Urinary bladder (tissue), 4 donors: ENCODE results near the gene MRPL37. TPM values are rescaled to one million over a fixed set of nuclear protein-coding genes. Genes with fewer than 3 reads are reported as not detected.
"Not testable (repeated sequence)": the region's sequence is repeated elsewhere in the genome, so short reads cannot be mapped to it uniquely, and the experiment has no call there.

ENCODE experiments used
- DNase-seq: peaks from one replicate; pipeline ENCODE4 v3.0.0-alpha.2; 2015; ENCODE audit errors: extremely low spot score
- H3K27ac ChIP-seq: one replicate; pipeline ENCODE4 v1.5.1; 2013; ENCODE audit warnings: low read depth, mild to moderate bottlenecking, moderate library complexity
- H3K36me3 ChIP-seq: one replicate; pipeline ENCODE4 v1.6.1; 2013; ENCODE audit warnings: mild to moderate bottlenecking, moderate library complexity; ENCODE audit not compliant: insufficient read depth
- H3K4me1 ChIP-seq: one replicate; pipeline ENCODE4 v1.6.1; 2013; ENCODE audit warnings: mild to moderate bottlenecking, moderate library complexity; ENCODE audit not compliant: insufficient read depth
- H3K4me3 ChIP-seq: one replicate; pipeline ENCODE4 v1.5.1; 2013; ENCODE audit warnings: low read depth, low read length
- WGBS: extraction: QIAGEN DNeasy Blood & Tissue Kit; methylation state at CpG from one replicate; pipeline ENCODE4 v1.1.7; 2013; 5-methylcytosine and 5-hydroxymethylcytosine counted together
- polyA plus RNA-seq: library from polyadenylated mRNA; stranded (reverse); fragments of 200-250 nt; gene quantifications from one replicate; pipeline ENCODE4 v1.2.3, GENCODE V29; 2013
- total RNA-seq: library from RNA; depleted of rRNA; stranded (reverse); fragments of >200 nt; gene quantifications from one replicate; pipeline ENCODE4 v1.2.3, GENCODE V29; 2014
- donor health status: healthy with polysubstance abuse.
- donor health status: healthy.

Gene MRPL37
- total and polyA plus RNA-seq, 2 donors = 18.8 to 48.9 TPM

- no peaks in the 10 kb centered on the region for H3K4me1 ChIP-seq
- H3K27ac ChIP-seq = no peak overlapping the region
- H3K4me3 ChIP-seq = no peak overlapping the region
- no peak for DNase-seq
- no peaks in the 10 kb centered on the region for H3K36me3 ChIP-seq
- 90% methylated on average over 13 of the region's 13 CpGs for WGBS
Observed at GRCh38 chr1:54228638-54229079, 28.7 kb downstream of the MRPL37 start.

- no peak for DNase-seq
- no peaks in the 10 kb centered on the region for H3K4me1 ChIP-seq
- no peaks in the 10 kb centered on the region for H3K36me3 ChIP-seq
- no peak overlapping the region for H3K4me3 ChIP-seq
- WGBS = 47% methylated on average over 11 of the region's 11 CpGs
- H3K27ac ChIP-seq = no peak overlapping the region
Observed at GRCh38 chr1:54229281-54229891, 29.4 kb downstream of the MRPL37 start.

GRCh38 chr1:54230507-54231339 is 30.8 kb downstream of the MRPL37 start:
- Histone ChIP-seq H3K4me1 (no peaks in the 10 kb centered on the region), H3K27ac (no peak overlapping the region), H3K4me3 (no peak overlapping the region), H3K36me3 (no peaks in the 10 kb centered on the region)
- DNase-seq = no peak
- WGBS = 77% methylated on average over 15 of the region's 15 CpGs

GRCh38 chr1:54233196-54233595 is 33.2 kb downstream of the MRPL37 start:
- not testable (repeated sequence) for DNase-seq, H3K4me1 ChIP-seq, H3K4me3 ChIP-seq, H3K36me3 ChIP-seq, H3K27ac ChIP-seq
- 94% methylated on average over 31 of the region's 33 CpGs for WGBS

GRCh38 chr1:54234284-54234683 is 34.3 kb downstream of the MRPL37 start:
- WGBS = 84% methylated on average over 2 of the region's 2 CpGs
- peaks cover 2% of the 10 kb centered on the region for H3K36me3 ChIP-seq
- DNase-seq = no peak
- H3K27ac ChIP-seq = no peak overlapping the region
- no peaks in the 10 kb centered on the region for H3K4me1 ChIP-seq
- H3K4me3 ChIP-seq = no peak overlapping the region

- no peak for DNase-seq
- peaks cover 2% of the 10 kb centered on the region for H3K36me3 ChIP-seq
- H3K27ac ChIP-seq = no peak overlapping the region
- no peak overlapping the region for H3K4me3 ChIP-seq
- no peaks in the 10 kb centered on the region for H3K4me1 ChIP-seq
- 88% methylated on average over 10 of the region's 10 CpGs for WGBS
Observed at GRCh38 chr1:54237586-54237985, 37.6 kb downstream of the MRPL37 start.

DNA sequence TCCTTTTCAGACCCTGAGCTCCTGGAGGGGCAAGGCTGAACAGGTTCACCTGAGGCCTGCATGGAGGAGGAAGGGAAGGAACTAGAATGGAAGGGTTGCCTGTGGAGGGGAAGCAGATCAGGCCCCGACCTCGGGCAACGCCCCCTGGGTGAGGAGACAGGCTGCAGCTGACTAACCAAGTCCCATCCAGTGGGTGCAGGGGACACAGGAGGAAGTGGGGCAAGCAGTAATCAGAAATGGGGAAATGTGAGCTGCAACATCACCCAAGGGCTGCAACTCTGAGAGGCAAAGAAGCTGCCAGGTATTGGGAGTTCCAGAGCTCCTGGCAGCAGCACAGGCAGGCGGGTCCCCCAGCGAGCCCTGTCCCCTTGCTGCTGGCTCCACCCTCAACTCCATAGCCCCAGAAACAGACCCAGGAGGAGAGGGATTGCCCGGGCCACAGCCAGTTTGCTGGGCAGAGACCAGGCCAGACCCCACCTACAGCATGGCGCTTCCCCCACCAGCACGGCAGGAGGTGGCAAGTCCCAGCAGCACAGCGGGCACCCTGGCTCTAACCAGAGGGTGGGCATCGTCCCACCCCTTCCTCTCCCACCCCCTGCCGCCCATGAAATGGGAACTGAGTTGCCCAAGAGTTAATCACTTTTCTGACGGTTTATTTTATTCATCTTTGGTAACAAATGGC is 38.5 kb downstream of the MRPL37 start:
- Histone ChIP-seq H3K4me3 (no peak overlapping the region), H3K27ac (no peak overlapping the region), H3K36me3 (peaks cover 2% of the 10 kb centered on the region), H3K4me1 (no peaks in the 10 kb centered on the region)
- no peak for DNase-seq
- 83% methylated on average over 12 of the region's 12 CpGs for WGBS

GRCh38 chr1:54239035-54239383 is 39.0 kb downstream of the MRPL37 start:
- Histone ChIP-seq H3K36me3 (peaks cover 2% of the 10 kb centered on the region), H3K4me1 (no peaks in the 10 kb centered on the region), H3K4me3 (no peak overlapping the region), H3K27ac (no peak overlapping the region)
- WGBS = 92% methylated on average over 5 of the region's 5 CpGs
- no peak for DNase-seq

GRCh38 chr1:54239631-54240031 is 39.7 kb downstream of the MRPL37 start:
- H3K36me3 ChIP-seq = peaks cover 2% of the 10 kb centered on the region
- DNase-seq = no peak
- no peak overlapping the region for H3K27ac ChIP-seq
- no peaks in the 10 kb centered on the region for H3K4me1 ChIP-seq
- H3K4me3 ChIP-seq = no peak overlapping the region
- WGBS = 68% methylated on average over 10 of the region's 10 CpGs

GRCh38 chr1:54240741-54241335 is 40.9 kb downstream of the MRPL37 start:
- DNase-seq = no peak
- no peak overlapping the region for H3K4me3 ChIP-seq
- 92% methylated on average over 12 of the region's 12 CpGs for WGBS
- H3K4me1 ChIP-seq = no peaks in the 10 kb centered on the region
- no peak overlapping the region for H3K27ac ChIP-seq
- peaks cover 2% of the 10 kb centered on the region for H3K36me3 ChIP-seq

- 81% methylated on average over 6 of the region's 6 CpGs for WGBS
- no peak overlapping the region for H3K4me3 ChIP-seq
- peaks cover 2% of the 10 kb centered on the region for H3K36me3 ChIP-seq
- H3K27ac ChIP-seq = no peak overlapping the region
- no peaks in the 10 kb centered on the region for H3K4me1 ChIP-seq
- no peak for DNase-seq
Observed at GRCh38 chr1:54241364-54241763, 41.4 kb downstream of the MRPL37 start.

GRCh38 chr1:54243022-54243421 is 43.1 kb downstream of the MRPL37 start:
- 92% methylated on average over 13 of the region's 13 CpGs for WGBS
- H3K27ac ChIP-seq = no peak overlapping the region

DNA sequence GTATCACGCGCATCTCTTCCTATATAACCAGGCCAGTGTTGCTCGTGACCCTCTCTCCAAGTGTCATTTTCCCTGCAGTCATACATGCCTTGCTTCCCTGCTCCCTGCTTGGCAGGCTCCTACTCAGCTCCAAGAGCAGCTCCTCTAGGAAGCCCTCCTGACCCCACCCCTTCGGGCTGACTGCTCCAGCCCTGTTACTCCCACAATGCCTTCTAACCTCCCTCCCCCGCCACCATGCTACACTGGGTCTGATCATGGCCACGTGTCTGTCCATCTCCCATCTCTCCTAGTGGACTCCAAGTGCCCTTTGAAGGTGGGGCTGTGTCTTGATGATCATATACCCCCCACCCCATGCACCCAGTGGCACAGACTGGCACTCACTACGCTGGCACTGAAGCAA is 44.7 kb downstream of the MRPL37 start:
- no peak for DNase-seq
- WGBS = 85% methylated on average over 7 of the region's 7 CpGs

More at GRCh38 chr1:54243022-54243421, 43.1 kb downstream of the MRPL37 start:
- H3K4me3 ChIP-seq = no peak overlapping the region
- DNase-seq = no peak
- peaks cover 2% of the 10 kb centered on the region for H3K36me3 ChIP-seq
- no peaks in the 10 kb centered on the region for H3K4me1 ChIP-seq

More for the DNA sequence above, 44.7 kb downstream of the MRPL37 start:
- H3K4me1 ChIP-seq = no peaks in the 10 kb centered on the region
- H3K36me3 ChIP-seq = no peaks in the 10 kb centered on the region
- H3K27ac ChIP-seq = no peak overlapping the region
- no peak overlapping the region for H3K4me3 ChIP-seq
